Jurkat, Clone E6-1 (cell line): ENCODE measurements around the gene SMCHD1.
A peak's percentile ranks its signal among the peaks of the same experiment; 100 is the strongest.
"Not testable (repeated sequence)": the region's sequence is repeated elsewhere in the genome, so short reads cannot be mapped to it uniquely, and the experiment has no call there.

Experiments
- DNase-seq: peaks from one replicate; pipeline ENCODE4 v3.0.0-alpha.2; 2011; ENCODE audit warnings: low read depth, low spot score
- H3K4me3 ChIP-seq: 2 replicates; pipeline ENCODE4 v1.5.1; 2011; ENCODE audit warnings: mild to moderate bottlenecking, low read length, control low read depth, moderate library complexity

Gene SMCHD1

GRCh38 chr18:2845172-2845571, 189.6 kb downstream of the SMCHD1 start:
- H3K4me3 ChIP-seq: no peak overlapping the region
- DNase-seq: no peak

GRCh38 chr18:2846636-2847316, 191.2 kb downstream of the SMCHD1 start, which contains the start of gene EMILIN2:
TSS of gene EMILIN2 (plus strand) at chr18:2847006. CDS start at chr18:2847189, 183 bp downstream.
- H3K4me3 ChIP-seq: peak within 1 kb of the TSS; percentile 27
- no peak for DNase-seq

GRCh38 chr18:2847317-2848246, 192.1 kb downstream of the SMCHD1 start:
- no peak for DNase-seq
- no peak overlapping the region for H3K4me3 ChIP-seq

DNA sequence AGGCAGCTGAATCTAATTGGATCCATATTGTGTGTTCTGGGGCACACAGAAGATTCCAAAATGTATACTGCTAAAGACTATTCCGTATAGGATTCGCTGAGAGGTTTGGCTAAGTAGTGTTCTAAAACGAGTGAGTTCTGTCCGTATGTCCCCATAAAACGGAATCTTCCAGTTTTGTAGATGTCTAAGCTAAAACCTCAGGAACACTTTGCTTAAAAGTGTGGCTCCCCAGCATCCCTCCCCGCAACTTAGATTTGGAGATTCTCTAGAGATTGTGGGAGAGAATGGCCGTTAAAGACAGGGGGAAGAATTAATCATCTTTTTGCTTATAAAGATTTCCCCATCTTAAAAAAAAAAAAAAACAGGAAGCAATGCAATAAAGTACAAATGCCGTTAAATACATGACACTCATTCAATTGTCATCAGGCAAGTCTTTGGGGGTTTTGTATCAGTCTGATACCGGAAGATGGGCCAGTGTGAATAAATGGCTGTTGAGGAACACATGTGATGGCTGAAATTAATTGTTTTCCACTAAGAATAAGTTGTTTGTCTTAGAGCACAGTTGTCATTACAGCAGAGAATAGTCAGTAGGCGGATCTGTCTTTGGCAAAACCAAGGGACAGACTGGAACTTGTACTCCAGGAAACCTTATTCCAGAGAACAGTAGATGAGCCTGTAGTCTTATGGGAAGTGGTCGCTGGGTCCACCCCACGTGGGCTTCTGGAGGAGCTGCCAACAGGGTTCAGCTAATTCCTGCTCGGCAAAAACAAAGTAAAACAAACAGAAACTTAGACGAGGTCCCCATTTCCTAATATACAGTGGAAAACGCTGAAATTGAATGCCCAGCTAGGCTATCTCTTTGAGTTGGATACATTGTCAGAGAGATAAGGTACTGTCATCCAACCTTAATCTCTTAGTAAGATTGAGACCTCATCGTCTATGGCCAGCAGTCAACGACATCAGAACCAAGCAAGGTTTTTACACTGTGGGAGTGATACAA, 193.0 kb downstream of the SMCHD1 start:
- DNase-seq: no peak
- H3K4me3 ChIP-seq: no peak overlapping the region

- no peak overlapping the region for H3K4me3 ChIP-seq
- no peak for DNase-seq
Measured at GRCh38 chr18:2850816-2851215, 195.3 kb downstream of the SMCHD1 start.

DNA sequence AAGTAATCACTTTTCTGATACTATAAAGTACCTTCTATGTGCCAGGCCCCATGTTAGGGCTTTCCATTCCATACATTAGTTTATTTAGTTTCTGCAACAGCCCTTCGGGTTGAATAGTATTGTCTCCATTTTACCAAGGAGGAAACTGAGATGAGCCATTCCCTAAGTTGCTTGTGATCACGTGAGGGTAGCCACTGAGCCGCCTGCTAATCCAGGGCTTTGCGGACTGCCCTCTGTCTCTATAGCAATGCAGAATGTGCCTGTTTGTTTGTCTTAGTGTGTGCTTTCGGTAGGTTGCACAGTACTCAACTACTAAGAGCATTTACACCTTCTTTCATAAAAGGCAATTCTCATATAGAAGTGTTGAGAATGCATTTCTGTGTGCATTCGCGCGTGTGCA, 196.2 kb downstream of the SMCHD1 start:
- H3K4me3 ChIP-seq: no peak overlapping the region
- DNase-seq: no peak

DNA sequence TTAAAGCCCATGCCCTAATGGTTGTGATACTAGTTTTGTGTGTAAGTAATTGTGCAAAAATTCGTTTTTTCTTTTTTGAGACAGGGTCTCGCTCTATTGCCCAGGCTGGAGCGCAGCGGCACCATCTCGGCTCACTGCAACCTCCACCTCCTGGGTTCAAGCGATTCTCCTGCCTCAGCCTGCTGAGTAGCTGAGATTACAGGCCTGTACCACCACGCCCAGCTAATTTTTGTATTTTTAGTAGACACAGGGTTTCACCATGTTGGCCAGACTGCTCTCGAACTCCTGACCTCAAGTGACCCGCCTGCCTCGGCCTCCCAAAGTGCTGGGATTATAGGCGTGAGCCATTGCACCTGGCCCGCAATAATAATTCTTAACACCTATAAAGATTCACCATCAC, 196.9 kb downstream of the SMCHD1 start:
- not testable (repeated sequence) for H3K4me3 ChIP-seq, DNase-seq

DNA sequence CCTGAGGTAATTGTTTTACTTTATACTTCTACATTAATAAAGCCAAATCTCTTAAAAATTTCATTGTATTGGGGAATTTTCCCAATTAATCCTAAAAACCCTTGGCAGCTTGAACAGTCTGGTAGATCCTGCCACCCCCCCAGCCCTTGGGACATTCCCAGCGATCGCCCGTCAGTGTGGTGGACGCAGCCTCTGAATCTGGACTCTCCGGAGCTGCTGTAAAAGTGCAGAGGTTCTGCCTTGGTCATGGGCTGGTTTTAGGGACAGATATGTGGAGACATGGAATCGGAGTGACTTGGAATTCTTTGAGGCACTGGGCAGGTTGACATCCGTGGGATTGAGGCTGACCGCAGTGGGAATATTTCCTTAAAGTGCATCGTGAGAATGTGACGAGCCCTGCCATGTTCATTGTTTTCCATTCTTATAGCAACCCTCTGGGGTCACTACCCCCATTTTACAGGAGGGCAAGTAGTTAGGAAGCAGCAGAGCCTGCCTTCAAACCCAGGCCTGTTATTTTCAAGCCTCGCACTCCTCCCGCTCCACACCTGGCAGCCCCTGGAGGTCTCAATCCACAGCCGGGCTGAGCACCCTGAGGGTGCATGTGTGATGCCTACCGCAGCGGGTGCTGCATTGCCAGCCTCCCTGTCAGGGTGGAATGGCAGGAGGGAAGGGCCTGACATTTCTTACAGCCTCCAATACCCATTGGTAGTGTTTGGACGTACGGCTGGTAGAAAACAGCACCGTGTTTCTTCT, 197.8 kb downstream of the SMCHD1 start:
- no peak overlapping the region for H3K4me3 ChIP-seq
- no peak for DNase-seq

GRCh38 chr18:2853926-2854664, 198.6 kb downstream of the SMCHD1 start:
- no peak overlapping the region for H3K4me3 ChIP-seq
- DNase-seq: no peak
